Measurements from ENCODE around the gene TSPAN12. TPM values are rescaled to one million over a fixed set of nuclear protein-coding genes. Genes with fewer than 3 reads are reported as not detected.
"Not testable (repeated sequence)": the region's sequence is repeated elsewhere in the genome, so short reads cannot be mapped to it uniquely, and the experiment has no call there.

The TSPAN12 gene, protein sequence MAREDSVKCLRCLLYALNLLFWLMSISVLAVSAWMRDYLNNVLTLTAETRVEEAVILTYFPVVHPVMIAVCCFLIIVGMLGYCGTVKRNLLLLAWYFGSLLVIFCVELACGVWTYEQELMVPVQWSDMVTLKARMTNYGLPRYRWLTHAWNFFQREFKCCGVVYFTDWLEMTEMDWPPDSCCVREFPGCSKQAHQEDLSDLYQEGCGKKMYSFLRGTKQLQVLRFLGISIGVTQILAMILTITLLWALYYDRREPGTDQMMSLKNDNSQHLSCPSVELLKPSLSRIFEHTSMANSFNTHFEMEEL
- not detected for total RNA-seq

- Histone ChIP-seq H3K4me3 (ENCODE audit: low read length) (peak within 1 kb of the TSS; percentile 32), H3K27me3 (ENCODE audit: insufficient read depth, low read length) (peaks cover 77% of the 10 kb centered on the region), H3K9me3 (ENCODE audit: low read depth, low read length) (no peaks in the 10 kb centered on the region), H3K4me1 (ENCODE audit: insufficient read depth, low read length) (peaks cover 16% of the 10 kb centered on the region)
Measured at GRCh38 chr7:120857588-120858573, at the start of gene TSPAN12. TSPAN12 (minus strand) TSS chr7:120858144; CDS start chr7:120856763, 1,381 bp downstream.

DNA sequence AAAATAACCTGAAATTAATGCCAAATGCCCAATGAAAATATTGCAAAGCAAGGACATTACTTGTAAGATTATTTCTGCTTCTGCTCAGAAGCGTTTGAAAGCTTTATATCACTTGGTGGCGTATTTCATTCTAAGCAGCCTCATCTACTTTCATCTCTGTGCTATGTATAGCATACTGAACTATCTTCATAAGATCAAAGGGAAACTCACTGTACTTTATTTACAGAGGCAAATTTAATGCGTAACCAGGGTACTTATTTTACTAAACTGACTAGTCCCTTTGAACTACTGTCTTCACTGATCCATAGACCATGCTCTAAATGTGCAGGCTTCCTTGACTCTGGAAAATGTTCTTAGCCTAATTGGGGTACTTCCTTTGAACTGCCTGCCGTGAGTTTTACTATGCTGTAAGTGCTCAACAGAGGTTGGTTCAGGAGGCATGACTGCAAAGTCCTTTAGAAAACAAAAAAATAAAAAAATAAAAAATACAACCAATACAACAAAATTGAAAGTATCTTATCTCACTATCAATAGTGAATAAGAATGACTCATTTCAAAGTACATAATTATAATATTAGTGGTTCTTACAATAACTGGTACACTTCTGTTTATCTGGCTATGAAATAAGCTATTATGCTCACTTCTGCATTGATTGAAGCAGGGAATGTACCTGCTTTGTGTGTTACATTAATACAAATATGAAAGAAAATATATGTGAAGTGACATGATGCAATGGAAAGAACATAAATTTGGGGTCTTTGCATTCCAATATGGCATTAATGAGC is 41.0 kb upstream of the TSPAN12 start:
- no peaks in the 10 kb centered on the region for H3K9me3 ChIP-seq (ENCODE audit: low read depth, low read length)
- no peak overlapping the region for H3K4me3 ChIP-seq (ENCODE audit: low read length)
- H3K27me3 ChIP-seq (ENCODE audit: insufficient read depth, low read length) = no peaks in the 10 kb centered on the region
- no peaks in the 10 kb centered on the region for H3K4me1 ChIP-seq (ENCODE audit: insufficient read depth, low read length)

GRCh38 chr7:120895253-120895652 is 37.3 kb upstream of the TSPAN12 start:
- H3K9me3 ChIP-seq (ENCODE audit: low read depth, low read length); H3K27me3 ChIP-seq (ENCODE audit: insufficient read depth, low read length); H3K4me3 ChIP-seq (ENCODE audit: low read length); H3K4me1 ChIP-seq (ENCODE audit: insufficient read depth, low read length): not testable (repeated sequence)

DNA sequence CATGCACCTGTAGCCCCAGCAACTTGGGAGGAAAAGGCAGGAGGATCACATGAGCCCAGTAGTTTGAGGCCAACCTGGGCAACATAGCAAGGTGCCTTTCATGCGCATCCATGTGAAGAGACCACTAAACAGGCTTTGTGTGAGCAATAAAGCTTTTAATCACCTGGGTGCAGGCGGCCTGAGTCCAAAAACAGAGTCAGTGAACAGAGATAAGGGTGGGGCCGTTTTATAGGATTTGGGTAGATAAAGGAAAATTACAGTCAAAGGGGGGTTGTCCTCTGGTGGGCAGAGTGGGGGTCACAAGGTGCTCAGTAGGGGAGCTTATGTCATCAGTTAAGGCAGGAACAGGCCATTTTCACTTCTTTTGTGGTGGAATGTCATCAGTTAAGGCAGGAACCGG is 27.7 kb upstream of the TSPAN12 start:
- not testable (repeated sequence) for H3K27me3 ChIP-seq (ENCODE audit: insufficient read depth, low read length); H3K4me1 ChIP-seq (ENCODE audit: insufficient read depth, low read length); H3K4me3 ChIP-seq (ENCODE audit: low read length); H3K9me3 ChIP-seq (ENCODE audit: low read depth, low read length)

- Histone ChIP-seq H3K27me3 (ENCODE audit: insufficient read depth, low read length) (peaks cover 5% of the 10 kb centered on the region), H3K9me3 (ENCODE audit: low read depth, low read length) (no peaks in the 10 kb centered on the region), H3K4me1 (ENCODE audit: insufficient read depth, low read length) (no peaks in the 10 kb centered on the region), H3K4me3 (ENCODE audit: low read length) (no peak overlapping the region)
Measured at GRCh38 chr7:120877701-120878100, 19.8 kb upstream of the TSPAN12 start.

DNA sequence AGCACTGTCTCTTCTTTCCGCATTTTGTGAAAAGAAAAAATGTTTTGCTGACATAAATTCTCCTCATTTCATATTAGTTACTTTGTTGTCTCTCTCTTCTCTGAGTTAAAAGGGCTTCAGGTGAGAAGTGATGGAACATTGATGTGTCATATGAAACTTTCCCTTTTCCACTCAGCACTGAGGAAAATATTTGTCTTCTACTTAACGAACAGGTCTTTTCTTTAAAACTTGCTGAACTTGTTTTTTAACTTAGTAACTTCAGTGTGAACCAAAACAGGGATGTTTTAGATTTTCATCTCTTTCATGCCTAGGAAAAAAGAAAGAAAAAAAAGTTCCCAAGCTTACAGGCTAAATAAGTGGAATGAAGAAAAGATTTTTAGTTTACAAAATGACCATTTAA is 19.0 kb upstream of the TSPAN12 start:
- Histone ChIP-seq H3K4me3 (ENCODE audit: low read length) (no peak overlapping the region), H3K27me3 (ENCODE audit: insufficient read depth, low read length) (peaks cover 5% of the 10 kb centered on the region), H3K9me3 (ENCODE audit: low read depth, low read length) (no peaks in the 10 kb centered on the region), H3K4me1 (ENCODE audit: insufficient read depth, low read length) (no peaks in the 10 kb centered on the region)

DNA sequence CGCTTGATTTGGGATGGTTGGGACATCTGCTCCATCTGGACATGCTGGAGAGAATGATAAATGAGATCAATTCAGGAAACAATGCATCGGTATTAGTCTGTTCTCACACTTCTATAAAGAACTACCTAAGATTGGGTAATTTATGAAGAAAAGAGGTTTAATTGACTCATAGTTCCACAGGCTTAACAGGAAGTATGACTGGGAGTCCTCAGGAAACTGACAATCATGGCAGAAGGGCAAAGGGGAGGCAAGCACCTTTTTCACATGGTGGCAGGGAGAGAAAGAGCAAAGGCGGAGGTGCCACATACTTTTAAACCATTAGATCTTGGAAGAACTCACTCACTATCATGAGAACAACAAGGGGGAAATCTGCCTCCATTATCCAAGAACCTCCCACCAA is 16.8 kb upstream of the TSPAN12 start:
- no peaks in the 10 kb centered on the region for H3K9me3 ChIP-seq (ENCODE audit: low read depth, low read length)
- H3K4me3 ChIP-seq (ENCODE audit: low read length) = no peak overlapping the region
- H3K27me3 ChIP-seq (ENCODE audit: insufficient read depth, low read length) = peaks cover 9% of the 10 kb centered on the region
- H3K4me1 ChIP-seq (ENCODE audit: insufficient read depth, low read length) = no peaks in the 10 kb centered on the region

GRCh38 chr7:120874016-120874415 is 16.1 kb upstream of the TSPAN12 start:
- Histone ChIP-seq H3K4me1 (ENCODE audit: insufficient read depth, low read length) (no peaks in the 10 kb centered on the region), H3K9me3 (ENCODE audit: low read depth, low read length) (no peaks in the 10 kb centered on the region), H3K27me3 (ENCODE audit: insufficient read depth, low read length) (peaks cover 9% of the 10 kb centered on the region), H3K4me3 (ENCODE audit: low read length) (no peak overlapping the region)

- H3K9me3 ChIP-seq (ENCODE audit: low read depth, low read length) = no peaks in the 10 kb centered on the region
- H3K4me3 ChIP-seq (ENCODE audit: low read length) = no peak overlapping the region
- H3K27me3 ChIP-seq (ENCODE audit: insufficient read depth, low read length) = peaks cover 9% of the 10 kb centered on the region
- no peaks in the 10 kb centered on the region for H3K4me1 ChIP-seq (ENCODE audit: insufficient read depth, low read length)
Measured at GRCh38 chr7:120873401-120873800, 15.5 kb upstream of the TSPAN12 start.

DNA sequence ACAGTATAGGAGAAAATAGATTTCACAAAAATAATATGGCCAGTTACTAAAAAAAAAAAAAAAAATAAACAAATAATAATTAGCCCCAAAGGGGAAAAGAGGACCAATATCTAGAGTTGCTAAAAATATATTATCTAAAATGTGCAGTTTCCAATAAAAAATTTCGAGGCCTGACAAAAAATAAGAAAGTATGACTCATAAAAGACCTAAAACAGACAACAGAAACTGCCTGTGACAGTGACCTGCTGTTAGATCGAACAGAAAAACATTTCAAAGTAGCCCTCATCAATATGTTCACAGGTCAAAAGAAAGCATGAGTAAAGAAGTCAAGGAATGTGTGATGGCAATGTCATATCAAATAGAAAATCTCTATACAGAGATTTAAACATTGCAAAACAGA is 11.8 kb upstream of the TSPAN12 start:
- Histone ChIP-seq H3K4me3 (ENCODE audit: low read length) (no peak overlapping the region), H3K9me3 (ENCODE audit: low read depth, low read length) (no peaks in the 10 kb centered on the region), H3K27me3 (ENCODE audit: insufficient read depth, low read length) (peaks cover 5% of the 10 kb centered on the region), H3K4me1 (ENCODE audit: insufficient read depth, low read length) (no peaks in the 10 kb centered on the region)

GRCh38 chr7:120867932-120868331 is 10.0 kb upstream of the TSPAN12 start:
- Histone ChIP-seq H3K4me3 (ENCODE audit: low read length) (no peak overlapping the region), H3K4me1 (ENCODE audit: insufficient read depth, low read length) (no peaks in the 10 kb centered on the region), H3K9me3 (ENCODE audit: low read depth, low read length) (no peaks in the 10 kb centered on the region), H3K27me3 (ENCODE audit: insufficient read depth, low read length) (peaks cover 8% of the 10 kb centered on the region)

- Histone ChIP-seq H3K9me3 (ENCODE audit: low read depth, low read length) (no peaks in the 10 kb centered on the region), H3K4me1 (ENCODE audit: insufficient read depth, low read length) (no peaks in the 10 kb centered on the region), H3K4me3 (ENCODE audit: low read length) (no peak overlapping the region), H3K27me3 (ENCODE audit: insufficient read depth, low read length) (peaks cover 25% of the 10 kb centered on the region)
Measured at GRCh38 chr7:120865191-120865981, 7.4 kb upstream of the TSPAN12 start.

- Histone ChIP-seq H3K4me1 (ENCODE audit: insufficient read depth, low read length) (no peaks in the 10 kb centered on the region), H3K9me3 (ENCODE audit: low read depth, low read length) (no peaks in the 10 kb centered on the region), H3K27me3 (ENCODE audit: insufficient read depth, low read length) (peaks cover 31% of the 10 kb centered on the region), H3K4me3 (ENCODE audit: low read length) (no peak overlapping the region)
Measured at GRCh38 chr7:120864141-120864900, 6.4 kb upstream of the TSPAN12 start.

All from mononuclear cell (primary cell).